H1 (cell line): ENCODE results near the gene ACTN2. TPM values are rescaled to one million over a fixed set of nuclear protein-coding genes. Genes with fewer than 3 reads are reported as not detected.

Experiments used
- CTCF ChIA-PET: fragments of 300-600 bp; sonication (Branson Sonifier 250); formaldehyde crosslinking; loops from one replicate; lab custom pipeline; 2021; ENCODE audit not compliant: partially characterized antibody; lab: Charles Lee
- POLR2A ChIA-PET: fragments of 300-600 bp; sonication (Branson Sonifier 250); formaldehyde crosslinking; loops from one replicate; lab custom pipeline; 2021; ENCODE audit warnings: inconsistent platforms; ENCODE audit not compliant: partially characterized antibody; lab: Charles Lee
- DNase-seq, 2 experiments: peaks; one replicate each; pipeline versions ENCODE4 v3.0.0 to v3.0.0-alpha.2; 2010 to 2022; ENCODE audit warnings: low spot score in 2 of 2, low read depth in 1 of 2, mixed read lengths in 1 of 2
- FAIRE-seq: peaks from 2 replicates; lab custom pipeline; 2011; peaks lifted over from hg19 to GRCh38; lab: Jason Lieb, UNC
- H2AFZ ChIP-seq: 2 replicates; pipeline ENCODE4 v1.8.1; 2012; ENCODE audit warnings: low read length, inconsistent platforms
- H2AK5ac ChIP-seq: 2 replicates; pipeline ENCODE4 v1.6.1; 2013; ENCODE audit warnings: low read depth, low read length
- H2BK120ac ChIP-seq: replicated peaks from 2 replicates; pipeline ENCODE3; 2013; ENCODE audit warnings: low read depth, low read length, inconsistent platforms
- H2BK12ac ChIP-seq: 2 replicates; pipeline ENCODE4 v1.6.1; 2013; ENCODE audit warnings: low read depth, low read length
- H2BK15ac ChIP-seq: 2 replicates; pipeline ENCODE4 v1.6.1; 2013; ENCODE audit warnings: low read length
- H2BK20ac ChIP-seq: 2 replicates; pipeline ENCODE4 v1.6.1; 2013; ENCODE audit warnings: low read length
- H2BK5ac ChIP-seq: 2 replicates; pipeline ENCODE4 v1.6.1; 2013; ENCODE audit warnings: low read depth, low read length
- H3K14ac ChIP-seq: 2 replicates; pipeline ENCODE4 v1.6.1; 2013; ENCODE audit warnings: inconsistent platforms; ENCODE audit not compliant: insufficient read length
- H3K18ac ChIP-seq: 2 replicates; pipeline ENCODE4 v1.6.1; 2013; ENCODE audit warnings: low read length; ENCODE audit errors: extremely low read depth
- H3K23ac ChIP-seq: 2 replicates; pipeline ENCODE4 v1.6.1; 2013; ENCODE audit warnings: inconsistent platforms; ENCODE audit not compliant: insufficient read length
- H3K23me2 ChIP-seq: 2 replicates; pipeline ENCODE4 v1.6.1; 2013; ENCODE audit warnings: low read depth, low read length
- H3K27ac ChIP-seq: 2 replicates; pipeline ENCODE4 v1.6.1; 2011; ENCODE audit warnings: low read depth, low read length, inconsistent platforms
- H3K27me3 ChIP-seq, 4 experiments: replicated peaks in 1 of 4; 1 replicate in 1 of 4; 2 replicates in 3 of 4; pipeline versions ENCODE4 v1.6.1 to v1.8.1; 2011 to 2013; ENCODE audit warnings: low read length in 3 of 4, mild to moderate bottlenecking in 3 of 4, inconsistent platforms in 2 of 4, mixed read lengths in 2 of 4, moderate library complexity in 1 of 4; ENCODE audit not compliant: control insufficient read depth in 3 of 4, insufficient read depth in 3 of 4; ENCODE audit errors: extremely low read depth in 1 of 4
- H3K36me3 ChIP-seq, 4 experiments: 2 replicates each; pipeline versions ENCODE4 v1.6.1 to v1.8.1; 2011 to 2013; ENCODE audit warnings: mild to moderate bottlenecking in 4 of 4, low read length in 3 of 4, moderate library complexity in 2 of 4, control low read depth in 1 of 4, inconsistent platforms in 1 of 4; ENCODE audit not compliant: insufficient read depth in 4 of 4, control insufficient read depth in 2 of 4
- H3K4ac ChIP-seq: replicated peaks from 2 replicates; pipeline ENCODE3; 2013; ENCODE audit warnings: low read length, low read depth, mixed read lengths, inconsistent platforms; ENCODE audit not compliant: insufficient read length
- H3K4me1 ChIP-seq, 4 experiments: replicated peaks in 1 of 4; 1 replicate in 1 of 4; 2 replicates in 3 of 4; pipeline versions ENCODE4 v1.6.1 to v1.8.1; 2011 to 2013; ENCODE audit warnings: low read length in 3 of 4, inconsistent platforms in 2 of 4, mixed read lengths in 1 of 4; ENCODE audit not compliant: insufficient read depth in 4 of 4, control insufficient read depth in 3 of 4
- H3K4me2 ChIP-seq, 2 experiments: 2 replicates each; pipeline versions ENCODE4 v1.6.1 to v1.8.1; 2011 to 2013; ENCODE audit warnings: low read depth in 2 of 2, low read length in 2 of 2, control low read depth in 1 of 2, inconsistent platforms in 1 of 2, mild to moderate bottlenecking in 1 of 2; ENCODE audit not compliant: insufficient read depth in 1 of 2
- H3K4me3 ChIP-seq, 4 experiments: fragments of 200-600, 300-600 bp in 1 of 4; sonication (generic), shearing (Covaris generic), sonication (Bioruptor Twin) in 1 of 4; 2 replicates each; pipeline versions ENCODE4 v1.5.1 to v1.8.1; 2011 to 2016; ENCODE audit warnings: low read length in 4 of 4, low read depth in 3 of 4, control low read depth in 2 of 4, inconsistent platforms in 2 of 4, mild to moderate bottlenecking in 2 of 4, mixed read lengths in 1 of 4, moderate library complexity in 1 of 4; ENCODE audit not compliant: insufficient read depth in 2 of 4; ENCODE audit errors: extremely low read depth in 1 of 4
- H3K56ac ChIP-seq: replicated peaks from 2 replicates; pipeline ENCODE3; 2013; ENCODE audit warnings: low read depth, mild to moderate bottlenecking, mixed read lengths, low read length, inconsistent platforms; ENCODE audit not compliant: insufficient read length
- H3K79me1 ChIP-seq: 2 replicates; pipeline ENCODE4 v1.6.1; 2013; ENCODE audit warnings: low read depth, low read length, control low read depth
- H3K79me2 ChIP-seq, 2 experiments: 2 replicates each; pipeline versions ENCODE4 v1.6.1 to v1.8.1; 2012 to 2013; ENCODE audit warnings: low read length in 2 of 2, mild to moderate bottlenecking in 2 of 2, inconsistent platforms in 1 of 2; ENCODE audit not compliant: insufficient read depth in 2 of 2, control insufficient read depth in 1 of 2
- H3K9ac ChIP-seq, 4 experiments: replicated peaks in 1 of 4; 1 replicate in 1 of 4; 2 replicates in 3 of 4; pipeline versions ENCODE4 v1.6.1 to v1.8.1; 2011 to 2013; ENCODE audit warnings: low read depth in 3 of 4, low read length in 3 of 4, control low read depth in 2 of 4, mild to moderate bottlenecking in 2 of 4, moderate library complexity in 2 of 4, inconsistent platforms in 1 of 4; ENCODE audit errors: extremely low read depth in 1 of 4
- H3K9me3 ChIP-seq, 2 experiments: 2 replicates each; pipeline versions ENCODE4 v1.6.1 to v1.8.1; 2012 to 2013; ENCODE audit warnings: mild to moderate bottlenecking in 2 of 2, moderate library complexity in 2 of 2, control low read depth in 1 of 2, inconsistent platforms in 1 of 2, low read depth in 1 of 2, low read length in 1 of 2, mixed read lengths in 1 of 2; ENCODE audit not compliant: insufficient read depth in 2 of 2
- H4K20me1 ChIP-seq, 2 experiments: replicated peaks in 1 of 2; 2 replicates each; pipeline versions ENCODE3 to v1.8.1; 2011 to 2013; ENCODE audit warnings: inconsistent platforms in 2 of 2, low read length in 2 of 2, mild to moderate bottlenecking in 1 of 2; ENCODE audit not compliant: insufficient read depth in 2 of 2, control insufficient read depth in 1 of 2
- H4K5ac ChIP-seq: 2 replicates; pipeline ENCODE4 v1.6.1; 2013; ENCODE audit warnings: low read length, low read depth, mixed read lengths, inconsistent platforms; ENCODE audit not compliant: insufficient read length
- H4K8ac ChIP-seq: 2 replicates; pipeline ENCODE4 v1.8.0; 2013; ENCODE audit warnings: mild to moderate bottlenecking, moderate library complexity, low read length, inconsistent platforms; ENCODE audit not compliant: insufficient read depth; ENCODE audit errors: extremely low read depth
- H4K91ac ChIP-seq: replicated peaks from 2 replicates; pipeline ENCODE3; 2013; ENCODE audit warnings: low read length, mixed read lengths, inconsistent platforms; ENCODE audit not compliant: insufficient read length
- SRF ChIP-seq: IDR thresholded peaks from 2 replicates; pipeline ENCODE4 v1.6.1; 2011; ENCODE audit warnings: mild to moderate bottlenecking, low read depth, low read length, moderate library complexity
- ZNF274 ChIP-seq: IDR thresholded peaks from 2 replicates; pipeline ENCODE4 v1.7.0; 2012; ENCODE audit warnings: low read length, borderline replicate concordance; ENCODE audit errors: extremely low read depth
- WGBS, 2 experiments: shearing (Covaris generic) in 1 of 2; methylation state at CpG; one replicate each; pipeline versions ENCODE4 v1.1.6 to v1.1.7; 2013 to 2015; ENCODE audit warnings: low lambda C conversion rate in 2 of 2, mixed read lengths in 2 of 2, inconsistent platforms in 1 of 2, low coverage in 1 of 2, missing lambda C conversion rate in 1 of 2; ENCODE audit not compliant: insufficient replicate concordance in 2 of 2, insufficient coverage in 1 of 2, insufficient read length in 1 of 2; ENCODE audit errors: extremely low coverage in 1 of 2, missing lambda C conversion rate in 1 of 2; 5-methylcytosine and 5-hydroxymethylcytosine counted together
- polyA plus RNA-seq, 7 experiments: library from polyadenylated mRNA; depleted of rRNA in 3 of 7; stranded (reverse) in 5 of 7; unstranded in 2 of 7; fragments of >200 nt in 5 of 7; fragments of 200-250 nt in 2 of 7; gene quantifications; 1 replicate in 5 of 7; 2 replicates in 1 of 7; 4 replicates in 1 of 7; pipeline versions ENCODE4 v1.2.1 to v1.2.3, GENCODE V29; 2011 to 2013; ENCODE audit warnings: missing spikeins in 2 of 7, mixed read lengths in 2 of 7
- total RNA-seq: library from RNA; stranded (reverse); fragmentation: NEBNext Ultra II Directional; extraction: Animal tissue kit (Norgen Biotek cat#: 25700); gene quantifications from 2 replicates; pipeline ENCODE4 v1.2.1, GENCODE V29; 2021

ACTN2 gene
- total and polyA plus RNA-seq, 2 of the 8 experiments (the other 6 are each of a cell fraction or from before 2014, with no cell fraction given): 1.9 to 4.1 TPM

DNA sequence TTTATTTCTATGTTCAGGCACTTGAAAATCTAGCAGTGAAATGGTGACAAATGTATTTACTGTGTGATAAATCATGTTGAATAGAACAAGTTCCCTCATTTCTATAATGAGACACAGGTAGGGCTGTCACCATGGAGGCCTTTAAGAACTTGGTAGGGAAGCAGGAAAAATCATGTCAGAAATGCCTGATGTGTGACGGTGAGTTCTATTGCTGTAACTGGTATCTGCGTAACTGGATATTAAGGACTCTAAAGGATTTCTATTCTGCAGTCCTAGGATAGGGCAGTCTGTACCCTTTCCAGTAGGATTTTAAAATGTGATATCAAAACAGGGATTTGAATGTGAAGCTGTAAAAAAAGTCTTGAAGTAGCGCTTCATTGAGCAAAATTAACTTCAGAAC, 15.5 kb downstream of the ACTN2 start:
- Histone ChIP-seq H3K79me1 (no peaks in the 10 kb centered on the region), H2BK20ac (no peak overlapping the region), H2BK15ac (no peak overlapping the region), H3K4me3 (no peak overlapping the region), H3K23me2 (no peaks in the 10 kb centered on the region), H3K4ac (no peak overlapping the region)
- 90% methylated on average over 3 of the region's 3 CpGs; no CpG with 5 or more reads in 1 of the 2 experiments for WGBS, 2 experiments
- TF ChIP-seq ZNF274 (no peak), SRF (no peak)
- TF ChIP-seq, all 59 proteins: peak for 0
- no peak overlapping the region for H3K56ac ChIP-seq
- H3K9ac ChIP-seq: peak overlapping the region in 1 of 4 experiments; percentile 34; a peak in 1 of 7 replicates
- CTCF ChIA-PET: interaction anchor here (3.4 kb wide), 1 partner anchor 58 kb away, joined by 13 read pairs; no protein-coding TSS in a partner anchor
- no peak overlapping the region for H4K8ac ChIP-seq
- H3K27ac ChIP-seq: no peak overlapping the region
- H3K14ac ChIP-seq: no peak overlapping the region
- H3K9me3 ChIP-seq: no peaks in the 10 kb centered on the region
- DNase-seq (no peak), FAIRE-seq (no peak)
- H4K91ac ChIP-seq: no peak overlapping the region
- POLR2A ChIA-PET: interaction anchor here (0.8 kb wide), 1 partner anchor 12 kb away, joined by 4 read pairs; no protein-coding TSS in a partner anchor
- H4K5ac ChIP-seq: no peak overlapping the region
- no peaks in the 10 kb centered on the region for H4K20me1 ChIP-seq
- no peak overlapping the region for H2BK12ac ChIP-seq
- H3K4me2 ChIP-seq: no peak overlapping the region
- H2AK5ac ChIP-seq: no peak overlapping the region
- H3K79me2 ChIP-seq: no peaks in the 10 kb centered on the region
- no peak overlapping the region for H3K23ac ChIP-seq
- peaks cover 0 to 3% (median 0%) of the 10 kb centered on the region in 4 experiments; a peak in 1 of 7 replicates for H3K4me1 ChIP-seq
- H3K27me3 ChIP-seq: no peaks in the 10 kb centered on the region
- H2AFZ ChIP-seq: no peak overlapping the region
- H2BK120ac ChIP-seq: no peak overlapping the region
- H3K36me3 ChIP-seq: no peaks in the 10 kb centered on the region
- no peak overlapping the region for H2BK5ac ChIP-seq
- H3K18ac ChIP-seq: no peak overlapping the region
